ENCODE measurements around the gene C7orf25. TPM values are rescaled to one million over a fixed set of nuclear protein-coding genes. Genes with fewer than 3 reads are reported as not detected.

Gene C7orf25
- total and polyA plus RNA-seq, 10 of the 15 experiments (the other 5 are each of a cell fraction or from before 2014, with no cell fraction given) = 0.63 to 3.2 (median 1.7) TPM

DNA sequence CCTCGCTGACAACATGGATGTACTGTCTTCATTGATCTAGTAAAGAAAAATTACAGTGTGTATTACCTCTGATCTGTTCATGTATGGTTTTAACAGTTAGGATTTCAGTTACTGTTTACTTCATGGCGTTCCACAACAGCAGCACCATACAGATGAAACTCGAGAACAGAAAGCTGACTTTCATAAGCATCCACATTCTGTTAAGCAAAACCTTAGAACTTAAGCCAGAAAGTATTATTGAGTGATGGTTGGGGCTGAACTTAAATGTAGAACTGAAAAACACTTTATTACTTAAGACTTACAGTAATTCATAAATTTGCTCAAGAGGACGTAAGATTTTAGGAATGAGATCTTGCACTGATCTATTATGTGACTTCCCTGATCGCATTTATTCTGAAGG lies 24.0 kb upstream of the C7orf25 start:
- TF ChIP-seq PKNOX1 (IDR thresholded peaks at IDR 0.05) = peak; percentile 25; the same call in 1 of the 2 replicates
- TF ChIP-seq ZBTB33 (IDR thresholded peaks at IDR 0.05) = no peak
- no peak for TF ChIP-seq RAD21 (IDR thresholded peaks at IDR 0.05; ENCODE audit: insufficient read depth, low read depth, low read length)
- no peak for TF ChIP-seq RAD51 (IDR thresholded peaks at IDR 0.05)
- no peak for TF ChIP-seq ESRRA (IDR thresholded peaks at IDR 0.05; ENCODE audit: low read length)
- no peak for TF ChIP-seq MTA2 (IDR thresholded peaks at IDR 0.05; ENCODE audit: low read depth)
- TF ChIP-seq MYC (IDR thresholded peaks at IDR 0.05; ENCODE audit: insufficient read depth, insufficient read length, insufficient replicate concordance, low read length, severe bottlenecking) = no peak
- TF ChIP-seq ETV6 (conservative IDR thresholded peaks at IDR 0.05 in 1 of 2, IDR thresholded peaks at IDR 0.05 in 1 of 2; ENCODE audit: borderline replicate concordance in 1 of 2, low read depth in 1 of 2) = no peak
- in situ Hi-C loops (cut with MboI) = loop anchor here (5.0 to 10.0 kb wide), 4 partner anchors 321 to 899 kb away; partner anchors contain the start of gene COA1
- ChIA-PET RAD21 (ENCODE audit: unreplicated experiment) (interaction anchor here (0.6 to 3.2 kb wide), 22 partner anchors 9 to 995 kb away, joined by 3 to 17 read pairs (median 4); partner anchors contain the start of gene STK17A), POLR2A (interaction anchor here (0.6 to 6.1 kb wide), 2 partner anchors 13 to 423 kb away, joined by 4 to 50 read pairs; no protein-coding TSS in a partner anchor), CTCF (interaction anchor here (0.7 to 4.9 kb wide), 11 partner anchors 9 to 764 kb away, joined by 3 to 33 read pairs (median 5); partner anchors contain the start of gene STK17A), SMC1A (ENCODE audit: uncharacterized antibody, unreplicated experiment) (interaction anchor here (0.7 to 5.8 kb wide), 19 partner anchors 9 to 995 kb away, joined by 3 to 42 read pairs (median 4); partner anchors contain the start of gene C7orf25)
- Histone ChIP-seq H3K4me2 (ENCODE audit: control insufficient read depth, insufficient read depth) (peak overlapping the region; percentile 66), H3K79me2 (ENCODE audit: control insufficient read depth, insufficient read depth, low read length) (peaks cover 50% of the 10 kb centered on the region), H3K27ac (ENCODE audit: control insufficient read depth, insufficient read depth) (peak overlapping the region; percentile 31; the same call in 1 of the 2 replicates), H3K36me3 (ENCODE audit: control insufficient read depth in 2 of 2, insufficient read depth in 2 of 2, low read length in 1 of 2) (peaks cover 0 to 20% of the 10 kb centered on the region in 2 experiments; a peak in 1 of 4 replicates), H3K4me1 (ENCODE audit: control insufficient read depth, insufficient read depth, low read length) (peaks cover 15% of the 10 kb centered on the region; the same call in 1 of the 2 replicates), H3K9ac (ENCODE audit: control insufficient read depth, insufficient read depth, low read length) (no peak overlapping the region; the same call in 1 of the 2 replicates), H3K9me3 (replicated peaks; ENCODE audit: control insufficient read depth, insufficient read depth, low read length) (no peaks in the 10 kb centered on the region), H3K27me3 (replicated peaks in 1 of 2; ENCODE audit: control insufficient read depth in 2 of 2, insufficient read depth in 2 of 2, low read length in 1 of 2) (no peaks in the 10 kb centered on the region), H4K20me1 (ENCODE audit: control insufficient read depth, insufficient read depth) (no peaks in the 10 kb centered on the region), H2AFZ (ENCODE audit: control insufficient read depth, low read depth, low read length) (no peak overlapping the region), H3K4me3 (no peak overlapping the region; the same call in 1 of the 2 replicates)
- no peak for FAIRE-seq
- intact Hi-C loops (cut with micrococcal nuclease; ENCODE audit: unreplicated experiment) = loop anchor here (10.0 kb wide), 1 partner anchor 789 kb away; the partner anchor contains the start of gene COA1
- DNase-seq (ENCODE audit: low read depth, low spot score) = no peak
- no TSS peak for BruUV-seq (replicated peaks)
- WGBS (ENCODE audit: insufficient coverage, insufficient replicate concordance, low lambda C conversion rate, missing lambda C conversion rate) = 79% methylated on average over 5 of the region's 5 CpGs
- peak; percentile 14 for ATAC-seq

All from GM12878 (cell line).